T-cell (primary cell): Measurements from ENCODE around the gene NUDT3. TPM values are rescaled to one million over a fixed set of nuclear protein-coding genes. Genes with fewer than 3 reads are reported as not detected.

Experiments
- ATAC-seq, 4 experiments: fragments of 200-7000 bp in 3 of 4; fragments of 150-1000 bp in 1 of 4; cut with Tn5 transposase; replicated peaks in 1 of 4; 1 replicate in 3 of 4; 2 replicates in 1 of 4; pipeline ENCODE4 v1.10.0; 2021; ENCODE audit warnings: moderate library complexity in 3 of 4, mild to moderate bottlenecking in 2 of 4, moderate number of reproducible peaks in 1 of 4
- CTCF ChIA-PET, 2 donors: fragments of 300-600 bp; sonication (Branson Sonifier 250); formaldehyde crosslinking; loops; one replicate each; lab custom pipeline; 2022; ENCODE audit warnings: antibody characterized with exemption in 2 of 2; lab: Charles Lee
- POLR2A ChIA-PET, 2 donors: fragments of 300-600 bp; sonication (Branson Sonifier 250); formaldehyde crosslinking; loops; one replicate each; lab custom pipeline; 2022; ENCODE audit warnings: antibody characterized with exemption in 2 of 2; lab: Charles Lee
- DNase-seq, 35 experiments: peaks; one replicate each; pipeline versions ENCODE4 v3.0.0 to v3.0.0-alpha.2; 2013 to 2023
- H3K27ac ChIP-seq: one replicate; pipeline ENCODE4 v1.5.1; 2013; ENCODE audit warnings: low read length
- H3K27me3 ChIP-seq, 2 experiments: replicated peaks in 1 of 2; 1 replicate in 1 of 2; 2 replicates in 1 of 2; pipeline versions ENCODE4 v1.6.1 to v1.7.0; 2013; ENCODE audit warnings: low read length in 1 of 2, mixed read lengths in 1 of 2; ENCODE audit not compliant: control insufficient read depth in 2 of 2, insufficient read depth in 2 of 2; ENCODE audit errors: extremely low read depth in 1 of 2
- H3K36me3 ChIP-seq, 2 donors: 1 replicate in 1 of 2; 2 replicates in 1 of 2; pipeline versions ENCODE4 v1.6.1 to v1.7.0; 2013; ENCODE audit warnings: low read length in 1 of 2; ENCODE audit not compliant: control insufficient read depth in 2 of 2, insufficient read depth in 1 of 2; ENCODE audit errors: extremely low read depth in 1 of 2
- H3K4me1 ChIP-seq, 2 experiments: 1 replicate in 1 of 2; 2 replicates in 1 of 2; pipeline versions ENCODE4 v1.6.1 to v1.7.0; 2013; ENCODE audit warnings: low read length in 2 of 2, mixed read lengths in 1 of 2; ENCODE audit not compliant: insufficient read depth in 2 of 2, control insufficient read depth in 1 of 2; ENCODE audit errors: extremely low read depth in 1 of 2
- H3K4me3 ChIP-seq, 2 donors: 1 replicate in 1 of 2; 2 replicates in 1 of 2; pipeline versions ENCODE4 v1.5.1 to v1.7.0; 2013; ENCODE audit warnings: mild to moderate bottlenecking in 2 of 2, low read length in 1 of 2, moderate library complexity in 1 of 2; ENCODE audit not compliant: control insufficient read depth in 1 of 2; ENCODE audit errors: extremely low read depth in 1 of 2
- H3K9me3 ChIP-seq: 2 replicates; pipeline ENCODE4 v1.7.0; 2013
- H3K27ac Mint-ChIP-seq, 2 donors: one replicate each; pipeline ENCODE4 v1.8.0; 2020 to 2021; ENCODE audit warnings: mild to moderate bottlenecking in 2 of 2, mixed read lengths in 2 of 2
- H3K27me3 Mint-ChIP-seq, 2 donors: one replicate each; pipeline ENCODE4 v1.8.0; 2021 to 2022; ENCODE audit warnings: mixed read lengths in 2 of 2
- H3K36me3 Mint-ChIP-seq: one replicate; pipeline ENCODE4 v1.8.0; 2021; ENCODE audit warnings: mixed read lengths
- H3K4me1 Mint-ChIP-seq, 3 donors: one replicate each; pipeline ENCODE4 v1.8.0; 2020 to 2022; ENCODE audit warnings: mixed read lengths in 3 of 3, mild to moderate bottlenecking in 1 of 3
- H3K4me3 Mint-ChIP-seq, 3 donors: one replicate each; pipeline ENCODE4 v1.8.0; 2020 to 2022; ENCODE audit warnings: mild to moderate bottlenecking in 3 of 3, mixed read lengths in 3 of 3, moderate library complexity in 3 of 3
- H3K9me3 Mint-ChIP-seq, 3 donors: one replicate each; pipeline ENCODE4 v1.8.0; 2020 to 2022; ENCODE audit warnings: mixed read lengths in 3 of 3
- WGBS: methylation state at CpG from one replicate; pipeline ENCODE4 v1.1.5; 2013; ENCODE audit warnings: missing lambda C conversion rate; ENCODE audit not compliant: insufficient coverage; 5-methylcytosine and 5-hydroxymethylcytosine counted together
- total RNA-seq, 35 experiments: library from RNA in 6 of 35; stranded (reverse) in 6 of 35; fragments of 120-200 nt in 1 of 35; gene quantifications; one replicate each; pipeline versions ENCODE4 v1.2.1 to v1.2.4 and lab custom pipeline; 2013 to 2026

Gene NUDT3
- total RNA-seq, 5 donors from 2014 or later (not counting 1 experiment from before 2014, with no cell fraction given): 23.5 to 31.0 (median 28.9) TPM

GRCh38 chr6:34315780-34316179, 76.7 kb downstream of the NUDT3 start:
- H3K27ac ChIP-seq: no peak overlapping the region
- H3K4me1 ChIP-seq: peaks cover 3 to 12% of the 10 kb centered on the region in 2 experiments
- POLR2A ChIA-PET: no interaction called here
- H3K4me3 Mint-ChIP-seq: peak overlapping the region in 2 of 3 donors; percentile 18 to 53
- no peaks in the 10 kb centered on the region for H3K9me3 Mint-ChIP-seq
- CTCF ChIA-PET: no interaction called here
- H3K4me3 ChIP-seq: no peak overlapping the region
- H3K36me3 Mint-ChIP-seq: peaks cover 8% of the 10 kb centered on the region
- 28% methylated on average over 4 of the region's 6 CpGs for whole genome bisulfite sequencing
- peak overlapping the region; percentile 79 to 85 for H3K27ac Mint-ChIP-seq
- peak in 1 of 4 experiments; percentile 61 for ATAC-seq
- peak in 4 of 35 experiments; percentile 3 to 18 (median 6) for DNase-seq
- no peaks in the 10 kb centered on the region for H3K9me3 ChIP-seq
- H3K27me3 ChIP-seq: no peaks in the 10 kb centered on the region
- peaks cover 41 to 64% (median 52%) of the 10 kb centered on the region in 3 donors for H3K4me1 Mint-ChIP-seq
- H3K36me3 ChIP-seq: no peaks in the 10 kb centered on the region
- no peaks in the 10 kb centered on the region for H3K27me3 Mint-ChIP-seq

GRCh38 chr6:34315256-34315655, 77.2 kb downstream of the NUDT3 start:
- Histone ChIP-seq H3K27ac (no peak overlapping the region), H3K9me3 (no peaks in the 10 kb centered on the region), H3K27me3 (no peaks in the 10 kb centered on the region), H3K4me1 (peaks cover 3 to 12% of the 10 kb centered on the region in 2 experiments), H3K4me3 (no peak overlapping the region), H3K36me3 (no peaks in the 10 kb centered on the region)
- peak overlapping the region; percentile 79 to 85 for H3K27ac Mint-ChIP-seq
- no CpG with 5 or more reads among the region's 1 CpG for WGBS
- CTCF ChIA-PET: interaction anchor here in 1 of 2 donors (0.6 kb wide), 1 partner anchor 58 kb away, joined by 7 read pairs; no protein-coding TSS in a partner anchor
- DNase-seq: no peak
- no peaks in the 10 kb centered on the region for H3K9me3 Mint-ChIP-seq
- H3K4me3 Mint-ChIP-seq: no peak overlapping the region
- no peak for ATAC-seq
- no peaks in the 10 kb centered on the region for H3K27me3 Mint-ChIP-seq
- POLR2A ChIA-PET: no interaction called here
- H3K36me3 Mint-ChIP-seq: peaks cover 8% of the 10 kb centered on the region
- H3K4me1 Mint-ChIP-seq: peaks cover 41 to 67% (median 53%) of the 10 kb centered on the region in 3 donors

- H3K27ac ChIP-seq: no peak overlapping the region
- no peak for DNase-seq
- H3K4me1 Mint-ChIP-seq: peaks cover 34 to 50% (median 39%) of the 10 kb centered on the region in 3 donors
- ChIA-PET CTCF (interaction anchor here in 1 of 2 donors (0.7 kb wide), 1 partner anchor 116 kb away, joined by 3 read pairs; no protein-coding TSS in a partner anchor), POLR2A (interaction anchor here (0.6 kb wide), 2 partner anchors 113 to 731 kb away, joined by 3 to 7 read pairs; no protein-coding TSS in a partner anchor)
- H3K4me3 ChIP-seq: no peak overlapping the region
- H3K27me3 Mint-ChIP-seq: no peaks in the 10 kb centered on the region
- WGBS: no CpG with 5 or more reads among the region's 4 CpGs
- H3K9me3 ChIP-seq: no peaks in the 10 kb centered on the region
- no peak overlapping the region for H3K27ac Mint-ChIP-seq
- peaks cover 3 to 12% of the 10 kb centered on the region in 2 experiments for H3K4me1 ChIP-seq
- H3K4me3 Mint-ChIP-seq: no peak overlapping the region
- no peaks in the 10 kb centered on the region for H3K9me3 Mint-ChIP-seq
- no peak for ATAC-seq
- H3K27me3 ChIP-seq: no peaks in the 10 kb centered on the region
- no peaks in the 10 kb centered on the region for H3K36me3 ChIP-seq
- peaks cover 5% of the 10 kb centered on the region for H3K36me3 Mint-ChIP-seq
Observed at GRCh38 chr6:34312259-34312658, 80.2 kb downstream of the NUDT3 start.

GRCh38 chr6:34310817-34311216, 81.7 kb downstream of the NUDT3 start:
- H3K27me3 ChIP-seq: no peaks in the 10 kb centered on the region
- no CpG with 5 or more reads among the region's 6 CpGs for WGBS
- Mint-ChIP-seq H3K27ac (no peak overlapping the region), H3K27me3 (no peaks in the 10 kb centered on the region), H3K9me3 (no peaks in the 10 kb centered on the region), H3K4me1 (peaks cover 24 to 36% (median 26%) of the 10 kb centered on the region in 3 donors), H3K36me3 (peaks cover 5% of the 10 kb centered on the region), H3K4me3 (no peak overlapping the region)
- H3K4me1 ChIP-seq: peaks cover 1 to 8% of the 10 kb centered on the region in 2 experiments
- POLR2A ChIA-PET: no interaction called here
- no peaks in the 10 kb centered on the region for H3K9me3 ChIP-seq
- DNase-seq: no peak
- H3K36me3 ChIP-seq: no peaks in the 10 kb centered on the region
- no peak overlapping the region for H3K27ac ChIP-seq
- ATAC-seq: no peak
- CTCF ChIA-PET: interaction anchor here in 1 of 2 donors (0.7 kb wide), 1 partner anchor 19 kb away, joined by 7 read pairs; no protein-coding TSS in a partner anchor
- no peak overlapping the region for H3K4me3 ChIP-seq

- POLR2A ChIA-PET: no interaction called here
- Mint-ChIP-seq H3K27me3 (no peaks in the 10 kb centered on the region), H3K36me3 (peaks cover 5% of the 10 kb centered on the region)
Observed at GRCh38 chr6:34308483-34308882, 84.0 kb downstream of the NUDT3 start.

GRCh38 chr6:34305982-34306708, 86.3 kb downstream of the NUDT3 start:
- 89% methylated on average over 3 of the region's 6 CpGs for WGBS
- Histone ChIP-seq H3K9me3 (no peaks in the 10 kb centered on the region), H3K4me3 (no peak overlapping the region), H3K27ac (no peak overlapping the region), H3K36me3 (no peaks in the 10 kb centered on the region), H3K4me1 (no peaks in the 10 kb centered on the region), H3K27me3 (no peaks in the 10 kb centered on the region)
- POLR2A ChIA-PET: interaction anchor here in 1 of 2 donors (0.6 kb wide), 1 partner anchor 58 kb away, joined by 3 read pairs; the partner anchor contains the start of gene SMIM29
- no peaks in the 10 kb centered on the region for H3K9me3 Mint-ChIP-seq
- DNase-seq: no peak
- peaks cover 7 to 16% (median 14%) of the 10 kb centered on the region in 3 donors for H3K4me1 Mint-ChIP-seq
- no peaks in the 10 kb centered on the region for H3K27me3 Mint-ChIP-seq
- CTCF ChIA-PET: interaction anchor here (0.6 to 0.7 kb wide), 2 partner anchors 32 to 82 kb away, joined by 3 to 5 read pairs; no protein-coding TSS in a partner anchor
- H3K4me3 Mint-ChIP-seq: no peak overlapping the region
- no peak for ATAC-seq
- H3K36me3 Mint-ChIP-seq: peaks cover 2% of the 10 kb centered on the region
- H3K27ac Mint-ChIP-seq: no peak overlapping the region

More at GRCh38 chr6:34308483-34308882, 84.0 kb downstream of the NUDT3 start:
- Histone ChIP-seq H3K4me1 (no peaks in the 10 kb centered on the region), H3K27me3 (no peaks in the 10 kb centered on the region), H3K27ac (no peak overlapping the region), H3K36me3 (no peaks in the 10 kb centered on the region), H3K9me3 (no peaks in the 10 kb centered on the region), H3K4me3 (no peak overlapping the region)
- no peak overlapping the region for H3K27ac Mint-ChIP-seq
- CTCF ChIA-PET: interaction anchor here in 1 of 2 donors (0.6 kb wide), 1 partner anchor 104 kb away, joined by 8 read pairs; no protein-coding TSS in a partner anchor
- ATAC-seq (no peak), DNase-seq (no peak)
- no peaks in the 10 kb centered on the region for H3K9me3 Mint-ChIP-seq
- peaks cover 11 to 23% (median 16%) of the 10 kb centered on the region in 3 donors for H3K4me1 Mint-ChIP-seq
- H3K4me3 Mint-ChIP-seq: no peak overlapping the region
- 100% methylated on average over 1 of the region's 2 CpGs for WGBS
